Sigmoid colon (tissue), 3 donors: ENCODE measurements around the gene KLHDC8A.

Experiments used
- POLR2A ChIP-seq, 2 donors: fragments of 450-650 bp; IDR thresholded peaks; one replicate each; pipeline ENCODE4 v1.6.1; 2016; ENCODE audit warnings: antibody characterized with exemption in 2 of 2, mild to moderate bottlenecking in 2 of 2, moderate library complexity in 2 of 2
- TF ChIP-seq, protein P1 (sequence below), 4 experiments: fragments of 450-650 bp in 3 of 4; fragments of 200-600 bp in 1 of 4; IDR thresholded peaks; one replicate each; pipeline ENCODE4 v1.5.1; 2016 to 2019; ENCODE audit warnings: antibody characterized with exemption in 4 of 4, mild to moderate bottlenecking in 3 of 4, moderate library complexity in 2 of 4

DNA sequence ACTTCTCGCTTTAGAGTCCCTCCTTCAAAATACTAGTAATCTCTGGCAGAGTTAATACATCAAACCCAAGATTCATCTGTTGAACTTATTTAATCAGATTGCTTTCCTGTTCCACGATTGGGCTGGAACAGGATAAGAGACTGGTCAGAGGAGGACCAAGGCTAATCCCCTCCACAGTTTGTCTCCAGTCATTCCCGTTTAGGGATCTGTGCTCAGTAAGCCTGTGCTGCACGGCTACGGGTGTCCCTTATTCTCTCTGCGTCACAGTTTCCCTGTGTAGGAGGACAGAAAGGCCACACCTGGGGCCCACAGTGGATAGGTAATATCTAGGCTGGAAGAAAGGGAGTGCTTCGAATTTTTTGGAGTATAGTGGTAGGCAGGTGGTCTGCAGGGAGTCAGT lies 18.7 kb downstream of the KLHDC8A start:
- TF ChIP-seq, protein P1, sequence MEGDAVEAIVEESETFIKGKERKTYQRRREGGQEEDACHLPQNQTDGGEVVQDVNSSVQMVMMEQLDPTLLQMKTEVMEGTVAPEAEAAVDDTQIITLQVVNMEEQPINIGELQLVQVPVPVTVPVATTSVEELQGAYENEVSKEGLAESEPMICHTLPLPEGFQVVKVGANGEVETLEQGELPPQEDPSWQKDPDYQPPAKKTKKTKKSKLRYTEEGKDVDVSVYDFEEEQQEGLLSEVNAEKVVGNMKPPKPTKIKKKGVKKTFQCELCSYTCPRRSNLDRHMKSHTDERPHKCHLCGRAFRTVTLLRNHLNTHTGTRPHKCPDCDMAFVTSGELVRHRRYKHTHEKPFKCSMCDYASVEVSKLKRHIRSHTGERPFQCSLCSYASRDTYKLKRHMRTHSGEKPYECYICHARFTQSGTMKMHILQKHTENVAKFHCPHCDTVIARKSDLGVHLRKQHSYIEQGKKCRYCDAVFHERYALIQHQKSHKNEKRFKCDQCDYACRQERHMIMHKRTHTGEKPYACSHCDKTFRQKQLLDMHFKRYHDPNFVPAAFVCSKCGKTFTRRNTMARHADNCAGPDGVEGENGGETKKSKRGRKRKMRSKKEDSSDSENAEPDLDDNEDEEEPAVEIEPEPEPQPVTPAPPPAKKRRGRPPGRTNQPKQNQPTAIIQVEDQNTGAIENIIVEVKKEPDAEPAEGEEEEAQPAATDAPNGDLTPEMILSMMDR (IDR thresholded peaks at IDR 0.05) = no peak
- TF ChIP-seq POLR2A (IDR thresholded peaks at IDR 0.05) = no peak
